ENCODE data around the gene IL31.

IL31 gene

DNA sequence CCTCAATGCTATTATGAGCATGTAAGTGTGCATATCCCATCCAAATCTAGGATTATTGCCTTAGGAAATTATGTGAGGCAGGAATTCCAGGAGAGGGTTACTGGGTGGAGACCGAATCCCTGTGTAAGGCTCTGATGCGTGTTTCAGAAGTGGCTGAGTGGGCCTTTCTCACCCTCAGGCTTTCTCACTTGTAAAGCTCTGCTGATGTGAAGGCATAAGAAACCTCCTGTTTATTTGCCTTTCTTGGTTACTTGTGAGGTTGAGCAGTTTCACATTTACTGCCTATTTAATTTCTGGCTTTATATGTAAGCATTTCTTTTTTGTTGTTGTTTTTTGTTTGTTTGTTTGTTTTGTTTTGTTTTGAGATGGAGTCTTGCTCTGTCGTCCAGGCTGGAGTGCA, 11.0 kb downstream of the IL31 start:
- H3K27me3 ChIP-seq = no peaks in the 10 kb centered on the region
- no peaks in the 10 kb centered on the region for H3K4me1 ChIP-seq
- DNase-seq = no peak
- TF ChIP-seq, protein P1, sequence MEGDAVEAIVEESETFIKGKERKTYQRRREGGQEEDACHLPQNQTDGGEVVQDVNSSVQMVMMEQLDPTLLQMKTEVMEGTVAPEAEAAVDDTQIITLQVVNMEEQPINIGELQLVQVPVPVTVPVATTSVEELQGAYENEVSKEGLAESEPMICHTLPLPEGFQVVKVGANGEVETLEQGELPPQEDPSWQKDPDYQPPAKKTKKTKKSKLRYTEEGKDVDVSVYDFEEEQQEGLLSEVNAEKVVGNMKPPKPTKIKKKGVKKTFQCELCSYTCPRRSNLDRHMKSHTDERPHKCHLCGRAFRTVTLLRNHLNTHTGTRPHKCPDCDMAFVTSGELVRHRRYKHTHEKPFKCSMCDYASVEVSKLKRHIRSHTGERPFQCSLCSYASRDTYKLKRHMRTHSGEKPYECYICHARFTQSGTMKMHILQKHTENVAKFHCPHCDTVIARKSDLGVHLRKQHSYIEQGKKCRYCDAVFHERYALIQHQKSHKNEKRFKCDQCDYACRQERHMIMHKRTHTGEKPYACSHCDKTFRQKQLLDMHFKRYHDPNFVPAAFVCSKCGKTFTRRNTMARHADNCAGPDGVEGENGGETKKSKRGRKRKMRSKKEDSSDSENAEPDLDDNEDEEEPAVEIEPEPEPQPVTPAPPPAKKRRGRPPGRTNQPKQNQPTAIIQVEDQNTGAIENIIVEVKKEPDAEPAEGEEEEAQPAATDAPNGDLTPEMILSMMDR (IDR thresholded peaks at IDR 0.05; ENCODE audit: low read depth, low read length) = no peak
- H3K9me3 ChIP-seq = no peaks in the 10 kb centered on the region
- no peak overlapping the region for H3K4me3 ChIP-seq (ENCODE audit: low read depth, low read length)
- no peaks in the 10 kb centered on the region for H3K36me3 ChIP-seq

DNA sequence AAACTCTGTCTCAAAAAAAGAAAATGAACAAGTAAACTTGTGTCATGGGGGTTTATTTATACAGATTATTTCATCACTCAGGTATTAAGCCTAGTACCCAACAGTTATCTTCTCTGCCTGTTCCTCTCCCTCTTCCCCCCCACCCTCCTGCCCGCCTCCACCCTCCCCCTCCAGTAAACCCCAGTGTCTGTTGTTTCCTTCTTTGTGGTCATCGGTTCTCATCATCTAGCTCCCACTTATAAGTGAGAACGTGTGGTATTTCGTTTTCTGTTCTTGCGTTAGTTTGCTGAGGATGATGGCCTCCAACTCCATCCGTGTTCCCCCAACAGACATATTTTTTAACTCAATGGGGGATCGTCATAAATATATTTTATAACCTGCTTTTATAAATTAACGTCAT, 12.3 kb downstream of the IL31 start:
- TF ChIP-seq, protein P1 (IDR thresholded peaks at IDR 0.05; ENCODE audit: low read depth, low read length) = no peak
- DNase-seq = no peak
- Histone ChIP-seq H3K36me3 (no peaks in the 10 kb centered on the region), H3K4me3 (ENCODE audit: low read depth, low read length) (no peak overlapping the region), H3K9me3 (no peaks in the 10 kb centered on the region), H3K27me3 (no peaks in the 10 kb centered on the region), H3K4me1 (no peaks in the 10 kb centered on the region)

DNA sequence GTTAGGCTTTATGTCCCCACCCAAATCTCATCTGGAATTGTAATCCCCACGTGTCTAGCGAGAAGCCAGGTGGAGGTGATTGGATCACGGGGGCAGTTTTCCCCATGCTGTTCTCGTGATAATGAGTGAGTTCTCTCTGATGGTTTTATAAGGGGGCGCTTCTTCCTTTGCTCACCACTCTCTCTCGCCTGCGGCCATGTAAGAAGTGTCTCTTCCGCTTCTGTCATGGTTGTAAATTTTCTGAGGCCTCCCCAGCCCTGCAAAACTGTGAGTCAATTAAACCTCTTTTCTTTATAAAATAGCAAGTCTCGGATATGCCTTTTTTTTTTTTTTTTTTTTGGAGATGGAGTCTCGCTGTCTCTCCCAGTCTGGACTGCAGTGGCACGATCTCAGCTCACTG, 13.3 kb downstream of the IL31 start:
- no peak overlapping the region for H3K4me3 ChIP-seq (ENCODE audit: low read depth, low read length)
- no peaks in the 10 kb centered on the region for H3K36me3 ChIP-seq
- no peaks in the 10 kb centered on the region for H3K9me3 ChIP-seq
- no peaks in the 10 kb centered on the region for H3K27me3 ChIP-seq
- TF ChIP-seq, protein P1 (IDR thresholded peaks at IDR 0.05; ENCODE audit: low read depth, low read length) = no peak
- no peaks in the 10 kb centered on the region for H3K4me1 ChIP-seq
- DNase-seq = no peak

DNA sequence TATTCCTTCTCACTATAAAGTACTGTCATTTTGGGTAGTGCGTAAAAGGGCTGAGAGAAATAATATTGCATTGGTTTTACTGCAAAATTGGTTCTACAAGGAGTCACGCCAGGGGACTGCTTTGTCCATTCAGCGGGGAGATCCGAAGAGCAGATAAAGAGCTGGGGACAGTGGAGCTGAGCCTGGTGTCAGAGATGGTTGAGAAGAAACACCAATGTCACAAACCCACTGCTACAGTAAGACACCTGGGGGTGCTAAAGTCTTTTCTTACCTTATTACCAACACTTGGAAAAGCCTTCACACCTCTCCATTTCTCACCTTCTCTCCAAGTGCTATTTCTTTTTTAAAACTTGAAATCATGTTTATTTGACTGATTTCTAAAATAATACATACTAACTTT, 14.1 kb downstream of the IL31 start:
- TF ChIP-seq, protein P1 (IDR thresholded peaks at IDR 0.05; ENCODE audit: low read depth, low read length) = no peak
- DNase-seq = no peak
- Histone ChIP-seq H3K9me3 (no peaks in the 10 kb centered on the region), H3K4me1 (no peaks in the 10 kb centered on the region), H3K27me3 (no peaks in the 10 kb centered on the region), H3K36me3 (no peaks in the 10 kb centered on the region), H3K4me3 (ENCODE audit: low read depth, low read length) (no peak overlapping the region)

DNA sequence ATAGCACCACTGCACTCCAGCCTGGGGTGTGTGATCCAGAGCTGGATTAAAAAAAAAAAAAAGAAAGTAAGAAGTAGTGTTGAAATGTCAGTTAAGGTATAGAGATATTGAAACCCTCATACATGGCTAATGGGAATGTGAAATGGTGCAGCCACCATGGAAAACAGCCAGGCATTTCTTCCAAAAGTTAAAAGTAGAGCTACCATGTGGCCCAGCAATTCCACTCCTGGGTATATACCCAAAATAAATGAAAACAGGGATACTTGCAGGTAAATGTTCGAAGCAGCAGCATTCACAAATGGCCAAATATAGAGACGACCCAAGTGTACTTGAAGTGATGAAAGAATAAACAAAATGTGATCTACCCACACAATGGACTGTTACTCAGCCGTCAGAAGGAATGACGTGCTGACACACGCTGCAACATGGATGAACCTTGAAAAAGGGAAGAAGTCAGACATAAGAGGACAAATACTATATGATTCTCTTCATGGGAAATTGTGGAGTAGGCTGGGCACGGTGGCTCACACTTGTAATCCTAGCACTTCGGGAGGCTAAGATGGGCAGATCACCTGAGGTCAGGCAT, 15.2 kb downstream of the IL31 start:
- no peak overlapping the region for H3K4me3 ChIP-seq (ENCODE audit: low read depth, low read length)
- no peaks in the 10 kb centered on the region for H3K4me1 ChIP-seq
- no peak for DNase-seq
- no peaks in the 10 kb centered on the region for H3K9me3 ChIP-seq
- TF ChIP-seq, protein P1 (IDR thresholded peaks at IDR 0.05; ENCODE audit: low read depth, low read length) = no peak
- no peaks in the 10 kb centered on the region for H3K36me3 ChIP-seq
- no peaks in the 10 kb centered on the region for H3K27me3 ChIP-seq

DNA sequence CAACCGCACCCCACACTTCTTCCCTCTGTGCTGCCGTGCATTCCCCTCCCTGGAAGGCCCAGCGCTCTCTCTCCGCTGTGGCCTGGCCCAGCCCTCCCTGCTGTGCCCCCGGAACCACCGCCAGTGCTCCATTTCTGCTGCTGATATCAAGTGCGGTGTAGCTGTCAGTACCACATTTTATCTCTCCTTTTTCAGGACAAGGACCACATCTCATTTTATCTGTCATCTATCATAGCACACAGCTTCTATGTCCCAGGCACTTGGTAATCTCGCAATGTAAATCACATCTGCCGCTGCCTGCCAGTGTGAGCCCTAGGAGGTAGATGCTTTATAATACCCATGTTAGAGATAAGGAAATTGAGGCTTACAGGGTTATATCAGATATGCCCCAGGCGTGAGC, 18.3 kb downstream of the IL31 start:
- Histone ChIP-seq H3K27me3 (no peaks in the 10 kb centered on the region), H3K4me3 (ENCODE audit: low read depth, low read length) (no peak overlapping the region), H3K36me3 (no peaks in the 10 kb centered on the region), H3K4me1 (no peaks in the 10 kb centered on the region; the same call in 1 of the 2 replicates), H3K9me3 (no peaks in the 10 kb centered on the region)
- DNase-seq = no peak
- TF ChIP-seq, protein P1 (IDR thresholded peaks at IDR 0.05; ENCODE audit: low read depth, low read length) = no peak
